GM19043 (cell line): ENCODE data around the gene EPB41L5.
"Not testable (repeated sequence)": the region's sequence is repeated elsewhere in the genome, so short reads cannot be mapped to it uniquely, and the experiment has no call there.

Experiments
- ATAC-seq: cut with Tn5 transposase; IDR thresholded peaks from one replicate; pipeline ENCODE4 v1.9.1; 2021; ENCODE audit warnings: low read depth; ENCODE audit not compliant: unreplicated experiment

Gene EPB41L5

DNA sequence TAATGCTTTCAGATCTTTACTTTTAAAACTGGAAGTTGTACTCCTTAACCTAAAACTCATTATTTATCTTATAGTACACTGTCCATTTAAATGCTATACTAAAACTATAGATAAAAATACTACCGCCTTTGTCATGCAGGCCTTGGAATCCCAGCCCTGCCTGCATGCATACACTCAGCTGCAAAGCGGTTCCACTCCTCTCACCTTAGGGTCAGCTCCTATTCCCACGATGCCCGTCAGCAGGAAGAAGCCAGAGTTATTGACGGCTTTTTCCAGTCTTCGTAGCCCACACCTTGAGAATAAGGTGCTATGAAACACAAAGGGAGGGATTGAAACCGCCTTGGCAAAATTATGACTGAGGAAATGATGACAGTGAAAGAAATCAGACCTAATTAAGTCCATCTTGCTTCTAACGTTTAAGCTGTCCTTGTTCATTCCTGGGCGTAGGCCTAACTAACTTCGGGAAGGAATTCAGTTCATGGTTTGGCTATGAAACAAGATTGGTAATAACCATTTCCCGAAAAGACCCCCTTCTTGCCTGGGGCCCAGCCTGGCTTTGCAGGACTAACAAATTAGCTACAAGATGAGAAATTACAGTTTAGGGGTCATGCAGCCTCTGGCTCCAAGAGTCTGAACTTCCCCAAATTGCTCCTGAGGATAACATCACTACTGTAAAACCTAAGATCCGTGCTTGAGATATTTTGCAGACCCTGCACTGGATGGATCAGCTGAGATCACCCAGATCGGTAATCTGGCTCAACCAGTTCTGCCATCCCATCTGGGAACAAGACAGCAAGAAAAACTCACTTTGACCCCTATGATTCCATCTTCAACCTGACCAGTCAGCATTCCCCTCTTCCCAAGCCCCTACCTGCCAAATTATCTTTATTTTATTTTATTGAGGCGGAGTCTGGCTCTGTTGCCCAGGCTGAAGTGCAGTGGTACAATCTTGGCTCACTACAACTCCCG, 17.1 kb downstream of the EPB41L5 start:
- ATAC-seq, result no peak

GRCh38 chr2:120032297-120032696, 19.4 kb downstream of the EPB41L5 start:
- no peak for ATAC-seq

DNA sequence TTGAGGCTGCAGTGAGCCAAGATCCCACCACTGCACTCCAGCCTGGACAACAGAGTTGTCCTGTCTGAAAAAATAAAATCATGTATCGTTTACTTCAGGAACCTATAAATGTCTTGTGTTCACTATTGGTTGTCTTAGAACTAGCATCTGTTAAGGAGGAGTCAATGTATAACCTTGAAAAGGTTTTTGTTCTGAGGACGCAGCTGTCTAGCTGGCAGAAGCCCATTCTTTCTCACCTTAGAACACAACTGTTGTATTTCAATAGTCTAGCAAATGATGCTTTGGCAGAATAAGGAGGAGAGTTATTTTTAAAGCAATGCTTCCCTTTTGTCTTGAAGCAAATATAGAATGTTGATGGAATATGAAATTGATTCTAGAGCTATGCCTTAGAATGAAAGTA, 21.1 kb downstream of the EPB41L5 start:
- ATAC-seq, result no peak

DNA sequence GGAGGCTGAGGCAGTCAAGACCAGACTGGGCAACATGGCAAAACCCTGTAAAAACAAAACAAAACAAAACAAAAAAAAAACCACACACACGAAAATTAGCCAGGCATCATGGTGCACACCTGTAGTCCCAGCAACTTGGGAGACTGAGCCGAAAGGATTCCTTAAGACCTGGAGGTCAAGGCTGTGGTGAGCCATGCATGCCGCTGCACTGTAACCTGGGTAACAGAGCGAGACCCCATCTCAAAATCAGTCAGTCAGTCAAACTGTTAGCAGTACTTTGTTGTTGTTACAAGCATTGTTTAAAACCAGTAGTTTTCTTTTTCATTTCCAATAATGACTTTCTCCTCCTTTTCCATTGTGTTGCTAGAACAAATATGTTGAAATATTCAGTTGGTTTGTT, 21.7 kb downstream of the EPB41L5 start:
- no peak for ATAC-seq

- no peak for ATAC-seq
Measured at GRCh38 chr2:120036145-120036544, 23.3 kb downstream of the EPB41L5 start.

- no peak for ATAC-seq
Measured at GRCh38 chr2:120037995-120038541, 25.2 kb downstream of the EPB41L5 start.

DNA sequence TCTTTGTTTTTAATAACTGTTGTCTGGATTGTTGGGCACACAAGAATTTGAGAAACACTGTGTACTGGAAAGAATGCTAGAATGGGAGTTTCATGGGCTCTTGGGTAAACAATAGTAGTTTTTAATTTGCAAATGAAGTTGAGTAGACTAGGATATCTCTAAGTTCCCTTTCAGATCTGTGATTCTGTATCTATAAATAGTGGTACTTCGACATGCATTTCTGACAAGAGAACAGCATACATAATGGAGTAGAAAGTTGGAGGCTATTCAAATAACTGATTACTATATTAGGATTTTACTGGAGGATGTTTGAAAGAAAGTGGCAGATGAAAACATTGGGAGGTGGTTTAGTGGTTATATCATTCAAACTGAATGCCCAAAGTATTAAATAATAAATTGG, 29.5 kb downstream of the EPB41L5 start:
- ATAC-seq, result no peak

DNA sequence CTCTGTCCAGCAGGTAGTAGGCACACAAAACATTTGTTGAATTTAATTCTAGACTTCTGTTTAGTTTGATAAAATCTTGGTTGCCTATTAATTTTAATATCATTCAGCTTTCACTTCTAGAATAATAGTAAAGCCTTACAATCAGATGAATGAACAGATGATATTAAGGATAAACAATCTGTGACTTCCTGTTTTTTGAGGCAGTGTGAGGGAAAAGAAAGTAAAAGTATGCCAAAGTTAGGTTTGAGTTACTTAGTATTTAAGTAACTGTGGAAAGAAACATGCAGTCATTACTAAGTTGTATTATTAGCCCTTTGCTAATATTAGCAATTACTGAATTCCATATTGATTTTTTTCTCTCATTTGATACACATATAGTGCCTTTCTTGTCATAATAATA, 31.5 kb downstream of the EPB41L5 start:
- no peak for ATAC-seq

- ATAC-seq, result not testable (repeated sequence)
Measured at GRCh38 chr2:120045775-120046174, 32.9 kb downstream of the EPB41L5 start.

DNA sequence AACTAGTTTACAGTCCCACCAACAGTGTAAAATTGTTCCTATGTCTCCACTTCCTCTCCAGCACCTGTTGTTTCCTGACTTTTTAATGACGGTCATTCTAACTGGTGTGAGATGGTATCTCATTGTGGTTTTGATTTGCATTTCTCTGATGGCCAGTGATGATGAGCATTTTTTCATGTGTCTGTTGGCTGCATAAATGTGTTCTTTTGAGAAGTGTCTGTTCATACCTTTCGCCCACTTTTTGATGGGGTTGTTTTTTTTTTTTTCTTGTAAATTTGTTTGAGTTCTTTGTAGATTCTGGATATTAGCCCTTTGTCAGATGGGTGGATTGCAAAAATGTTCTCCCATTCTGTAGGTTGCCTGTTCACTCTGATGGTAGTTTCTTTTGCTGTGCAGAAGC, 33.4 kb downstream of the EPB41L5 start:
- ATAC-seq, result not testable (repeated sequence)

DNA sequence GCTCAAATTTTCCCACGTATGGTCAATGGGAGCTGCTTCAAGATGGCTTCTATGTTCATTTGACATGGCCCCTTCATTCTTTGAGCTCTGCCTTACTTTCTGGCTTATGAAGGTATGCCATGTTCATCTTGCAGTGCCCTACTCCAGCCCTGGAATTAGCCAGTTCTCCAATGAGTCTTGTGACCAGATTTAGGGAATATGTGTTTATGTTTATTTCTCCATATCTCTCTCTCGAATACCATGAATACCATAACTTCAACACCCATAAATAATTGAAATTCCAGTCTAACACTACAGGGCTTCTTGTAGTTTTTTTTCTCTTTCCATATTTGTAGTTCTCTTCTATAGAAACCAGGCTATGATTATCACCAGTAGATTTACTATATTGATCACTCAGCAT, 39.7 kb downstream of the EPB41L5 start:
- ATAC-seq, result no peak

GRCh38 chr2:120053891-120054290, 41.0 kb downstream of the EPB41L5 start:
- ATAC-seq, result no peak

- ATAC-seq, result no peak
Measured at GRCh38 chr2:120059483-120059882, 46.6 kb downstream of the EPB41L5 start.

- ATAC-seq, result no peak
Measured at GRCh38 chr2:120060088-120060623, 47.3 kb downstream of the EPB41L5 start.

- no peak for ATAC-seq
Measured at GRCh38 chr2:120064664-120065063, 51.8 kb downstream of the EPB41L5 start.

DNA sequence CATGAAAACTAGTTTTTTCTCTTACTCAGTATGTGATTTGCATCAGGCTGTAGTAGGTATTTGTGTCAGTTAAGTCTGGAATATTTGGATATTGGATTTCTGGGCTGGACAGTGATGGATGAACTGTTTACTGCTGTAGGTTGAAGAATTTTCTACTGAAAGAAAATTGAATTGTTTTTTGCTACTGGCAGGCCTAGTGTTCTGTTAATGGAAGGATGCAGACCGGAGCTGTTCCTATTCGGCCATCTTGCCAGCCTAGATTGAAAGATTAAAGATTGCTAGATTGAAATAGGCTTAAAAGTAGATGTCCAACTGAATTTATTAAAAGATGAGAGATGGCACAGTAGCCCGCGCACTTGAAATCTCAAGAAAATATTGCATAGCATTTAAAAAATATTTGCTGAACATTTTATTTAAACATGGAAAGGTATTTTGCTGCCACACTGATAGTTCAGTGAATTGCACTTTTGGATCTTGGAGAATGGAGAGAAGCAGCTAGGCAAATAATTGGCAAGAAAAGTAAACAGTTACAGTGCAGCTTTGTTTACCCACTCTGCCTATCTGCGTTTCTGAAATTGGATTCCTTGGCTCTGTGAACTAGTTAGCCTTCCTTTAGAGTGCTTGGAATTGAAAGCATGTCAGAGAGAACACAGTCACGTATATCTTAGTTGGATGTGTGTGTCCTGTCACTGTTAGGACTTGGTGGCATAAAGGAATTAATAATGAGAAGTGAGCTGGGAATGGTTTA, 54.1 kb downstream of the EPB41L5 start:
- no peak for ATAC-seq

DNA sequence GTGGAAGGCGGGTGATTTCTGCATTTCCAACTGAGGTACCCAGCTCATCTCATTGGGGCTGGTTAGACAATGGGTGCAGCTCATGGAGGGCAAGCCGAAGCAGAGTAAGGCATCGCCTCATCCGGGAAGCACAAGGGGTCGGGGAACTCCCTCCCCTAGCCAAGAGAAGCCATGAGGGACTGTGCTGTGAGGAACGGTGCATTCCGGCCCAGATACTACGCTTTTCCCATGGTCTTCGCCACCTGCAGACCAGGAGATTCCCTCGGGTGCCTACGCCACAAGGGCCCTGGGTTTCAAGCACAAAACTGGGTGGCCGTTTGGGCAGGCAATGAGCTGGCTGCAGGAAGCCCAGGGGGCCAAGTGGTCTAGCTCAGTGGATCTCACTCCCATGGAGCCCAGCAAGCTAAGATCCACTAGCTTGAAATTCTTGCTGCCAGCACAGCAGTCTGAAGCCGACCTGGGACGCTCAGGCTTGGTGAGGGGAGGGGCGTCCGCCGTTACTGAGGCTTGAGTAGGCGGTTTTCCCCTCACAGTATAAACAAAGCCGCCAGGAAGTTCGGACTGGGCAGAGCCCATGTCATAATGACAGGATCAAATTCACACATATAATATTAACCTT, 55.3 kb downstream of the EPB41L5 start:
- ATAC-seq, result not testable (repeated sequence)

DNA sequence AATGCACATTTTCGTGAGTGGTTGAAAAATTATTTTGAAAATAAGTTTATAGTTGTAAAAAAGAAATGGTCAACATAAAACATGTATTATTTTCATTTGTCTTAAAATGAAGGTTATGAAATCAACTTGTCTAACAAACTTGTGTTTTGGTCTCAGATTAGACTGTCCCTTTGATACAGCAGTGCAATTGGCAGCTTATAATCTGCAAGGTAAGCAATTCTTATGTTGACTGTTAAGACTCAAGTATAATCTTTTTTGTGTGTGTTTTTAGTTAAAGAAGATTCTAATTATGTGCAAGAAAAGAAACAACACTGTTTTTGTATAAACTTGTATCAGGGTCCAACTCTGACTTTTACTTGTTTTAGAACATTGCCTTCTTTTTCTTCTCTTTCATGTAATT, 62.7 kb downstream of the EPB41L5 start:
- ATAC-seq, result no peak

GRCh38 chr2:120077896-120078295, 65.0 kb downstream of the EPB41L5 start:
- ATAC-seq, result no peak

DNA sequence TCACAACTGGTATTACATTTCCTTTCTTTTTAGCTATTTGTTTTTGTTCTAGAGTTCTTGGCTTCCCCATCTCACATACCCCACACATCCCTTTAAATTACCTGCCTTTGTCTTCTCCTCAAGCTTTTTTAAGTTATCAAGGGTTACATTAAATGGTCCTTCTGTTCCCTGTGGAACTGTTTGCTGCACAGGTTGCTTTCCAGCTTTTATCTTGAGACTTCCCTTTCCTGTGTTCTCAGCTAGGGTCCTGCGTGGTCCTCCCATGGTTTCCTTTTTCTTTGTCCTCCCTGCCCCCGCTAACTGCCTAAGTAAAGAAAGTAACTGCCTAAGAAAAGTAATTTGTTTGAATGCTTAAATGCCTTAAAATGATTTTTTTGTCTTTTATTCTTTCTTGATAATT, 66.8 kb downstream of the EPB41L5 start:
- ATAC-seq, result no peak

GRCh38 chr2:120091436-120091835, 78.6 kb downstream of the EPB41L5 start:
- no peak for ATAC-seq
